GDM1 (cell line): Measurements from ENCODE around the gene HRC.
"Not testable (repeated sequence)": the region's sequence is repeated elsewhere in the genome, so short reads cannot be mapped to it uniquely, and the experiment has no call there.

Source experiments
- DNase-seq: peaks from one replicate; lab custom pipeline; 2025; lab: John Stamatoyannopoulos, UW

HRC gene

GRCh38 chr19:49155005-49155819 is at the start of gene HRC:
Gene HRC (minus strand): TSS chr19:49155396. CDS start chr19:49155237, 159 bp downstream.
- no peak for DNase-seq

GRCh38 chr19:49201042-49201441 is 45.8 kb upstream of the HRC start:
- no peak for DNase-seq

GRCh38 chr19:49200238-49200862 is 45.2 kb upstream of the HRC start:
- DNase-seq = no peak

GRCh38 chr19:49196527-49197240 is 41.5 kb upstream of the HRC start:
- DNase-seq = no peak

GRCh38 chr19:49194408-49194807 is 39.2 kb upstream of the HRC start:
- no peak for DNase-seq

GRCh38 chr19:49193822-49194394 is 38.7 kb upstream of the HRC start:
- no peak for DNase-seq

GRCh38 chr19:49190781-49191180 is 35.6 kb upstream of the HRC start:
- DNase-seq = no peak

- no peak for DNase-seq
These were observed 34.1 kb upstream of the HRC start for GRCh38 chr19:49189259-49189658.

- DNase-seq = no peak
These were observed 33.5 kb upstream of the HRC start for GRCh38 chr19:49188626-49189200.

GRCh38 chr19:49186108-49186507 is 30.9 kb upstream of the HRC start:
- DNase-seq = no peak

GRCh38 chr19:49182848-49183375 is 27.7 kb upstream of the HRC start:
- DNase-seq = no peak

GRCh38 chr19:49182010-49182847 is 27.0 kb upstream of the HRC start:
- not testable (repeated sequence) for DNase-seq

GRCh38 chr19:49180659-49181058 is 25.5 kb upstream of the HRC start:
- DNase-seq = no peak

- no peak for DNase-seq
These were observed 18.0 kb upstream of the HRC start for GRCh38 chr19:49173198-49173597.

GRCh38 chr19:49168421-49168820 is 13.2 kb upstream of the HRC start:
- DNase-seq = no peak

- no peak for DNase-seq
These were observed 12.7 kb upstream of the HRC start for GRCh38 chr19:49167857-49168409.

- no peak for DNase-seq
These were observed 10.7 kb upstream of the HRC start for GRCh38 chr19:49165865-49166301.

- no peak for DNase-seq
These were observed 10.0 kb upstream of the HRC start for GRCh38 chr19:49165111-49165750.

GRCh38 chr19:49161987-49162386 is 6.8 kb upstream of the HRC start:
- no peak for DNase-seq
